ENCODE results near the gene POLRMT. TPM values are rescaled to one million over a fixed set of nuclear protein-coding genes. Genes with fewer than 3 reads are reported as not detected.

The POLRMT gene
- total RNA-seq, 1 donor from 2014 or later = 58.2 TPM

DNA sequence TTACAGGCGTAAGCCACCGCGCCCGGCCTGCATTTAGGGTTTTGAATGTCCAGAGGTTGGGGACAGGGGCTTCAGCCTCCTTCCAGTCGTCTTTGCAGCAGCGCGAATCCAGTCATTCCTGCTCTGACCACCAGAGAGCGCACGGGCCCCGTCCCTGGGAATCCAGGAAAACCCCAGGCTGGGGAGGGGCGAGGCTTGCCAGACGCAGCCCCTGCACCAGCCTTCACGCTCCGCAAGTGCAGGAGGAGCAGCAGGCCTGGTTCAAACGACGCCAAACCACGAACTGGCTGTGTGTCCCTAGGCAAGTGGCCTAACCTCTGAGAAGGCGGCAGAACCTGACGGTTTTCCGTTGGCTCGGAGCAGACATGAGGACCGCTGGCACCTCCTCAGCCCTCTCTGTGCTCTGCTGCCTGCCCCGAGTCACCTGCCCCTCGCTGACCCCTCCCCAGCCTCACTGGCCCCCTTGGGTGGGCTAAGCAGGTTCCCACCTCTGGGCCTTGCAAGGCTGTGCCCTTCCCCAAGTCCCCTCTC, 31.6 kb upstream of the POLRMT start:
- H3K36me3 Mint-ChIP-seq (ENCODE audit: low read depth) = peaks cover 3% of the 10 kb centered on the region
- peaks cover 3% of the 10 kb centered on the region for H3K27me3 Mint-ChIP-seq
- DNase-seq (peak; percentile 76), ATAC-seq (ENCODE audit: low read depth) (peak; percentile 9)
- ChIA-PET POLR2A (interaction anchor here (0.6 to 0.7 kb wide), 2 partner anchors 256 to 341 kb away, joined by 4 to 5 read pairs; no protein-coding TSS in a partner anchor), CTCF (no interaction called here)
- intact Hi-C loops (cut with micrococcal nuclease) = loop anchor here (1.0 to 10.0 kb wide), 4 partner anchors 50 to 580 kb away; partner anchors contain the start of genes ATP5F1D and MIDN
- H3K4me3 Mint-ChIP-seq = peak overlapping the region; percentile 50
- peaks cover 33% of the 10 kb centered on the region for H3K4me1 Mint-ChIP-seq
- H3K9me3 Mint-ChIP-seq = no peaks in the 10 kb centered on the region
- H3K27ac Mint-ChIP-seq = peak overlapping the region; percentile 63
- TF ChIP-seq, protein P1, sequence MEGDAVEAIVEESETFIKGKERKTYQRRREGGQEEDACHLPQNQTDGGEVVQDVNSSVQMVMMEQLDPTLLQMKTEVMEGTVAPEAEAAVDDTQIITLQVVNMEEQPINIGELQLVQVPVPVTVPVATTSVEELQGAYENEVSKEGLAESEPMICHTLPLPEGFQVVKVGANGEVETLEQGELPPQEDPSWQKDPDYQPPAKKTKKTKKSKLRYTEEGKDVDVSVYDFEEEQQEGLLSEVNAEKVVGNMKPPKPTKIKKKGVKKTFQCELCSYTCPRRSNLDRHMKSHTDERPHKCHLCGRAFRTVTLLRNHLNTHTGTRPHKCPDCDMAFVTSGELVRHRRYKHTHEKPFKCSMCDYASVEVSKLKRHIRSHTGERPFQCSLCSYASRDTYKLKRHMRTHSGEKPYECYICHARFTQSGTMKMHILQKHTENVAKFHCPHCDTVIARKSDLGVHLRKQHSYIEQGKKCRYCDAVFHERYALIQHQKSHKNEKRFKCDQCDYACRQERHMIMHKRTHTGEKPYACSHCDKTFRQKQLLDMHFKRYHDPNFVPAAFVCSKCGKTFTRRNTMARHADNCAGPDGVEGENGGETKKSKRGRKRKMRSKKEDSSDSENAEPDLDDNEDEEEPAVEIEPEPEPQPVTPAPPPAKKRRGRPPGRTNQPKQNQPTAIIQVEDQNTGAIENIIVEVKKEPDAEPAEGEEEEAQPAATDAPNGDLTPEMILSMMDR (IDR thresholded peaks at IDR 0.05) = peak; percentile 43

DNA sequence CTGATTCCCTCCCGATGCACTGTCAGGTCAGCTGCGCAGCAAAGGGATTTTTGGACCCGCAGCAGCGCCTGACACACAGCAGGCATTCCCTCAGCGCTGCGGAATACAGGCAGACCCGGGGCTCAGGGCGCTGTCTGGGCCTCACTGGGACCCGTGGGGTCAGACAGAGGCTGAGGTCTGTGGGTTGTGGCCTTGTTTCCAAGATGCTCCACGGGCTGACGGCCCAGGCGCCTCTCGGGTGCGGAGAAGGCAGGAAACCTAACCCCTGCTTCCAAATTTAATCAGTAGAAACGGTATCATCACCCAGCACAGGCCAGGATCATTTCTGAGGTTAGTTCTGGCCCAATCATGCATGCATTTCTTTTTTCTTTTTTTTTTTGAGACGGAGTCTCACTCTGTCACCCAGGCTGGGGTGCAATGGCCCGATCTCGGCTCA, 30.4 kb upstream of the POLRMT start:
- peaks cover 3% of the 10 kb centered on the region for H3K36me3 Mint-ChIP-seq (ENCODE audit: low read depth)
- no peaks in the 10 kb centered on the region for H3K9me3 Mint-ChIP-seq
- peak overlapping the region; percentile 82 for H3K4me3 Mint-ChIP-seq
- peaks cover 43% of the 10 kb centered on the region for H3K4me1 Mint-ChIP-seq
- POLR2A ChIA-PET = interaction anchor here (0.7 to 2.3 kb wide), 9 partner anchors 13 to 606 kb away, joined by 3 to 29 read pairs (median 5); partner anchors contain the start of genes BSG, CDC34 and WDR18
- ATAC-seq (ENCODE audit: low read depth) (no peak), DNase-seq (no peak)
- CTCF ChIA-PET = interaction anchor here (1.4 to 1.9 kb wide), 3 partner anchors 16 to 74 kb away, joined by 4 to 13 read pairs (median 11); no protein-coding TSS in a partner anchor
- H3K27me3 Mint-ChIP-seq = no peaks in the 10 kb centered on the region
- intact Hi-C loops (cut with micrococcal nuclease) = loop anchor here (1.0 to 10.0 kb wide), 6 partner anchors 17 to 581 kb away; partner anchors contain the start of genes ATP5F1D, BSG, MIDN and POLRMT
- H3K27ac Mint-ChIP-seq = peak overlapping the region; percentile 85
- TF ChIP-seq, protein P1 (IDR thresholded peaks at IDR 0.05) = no peak

DNA sequence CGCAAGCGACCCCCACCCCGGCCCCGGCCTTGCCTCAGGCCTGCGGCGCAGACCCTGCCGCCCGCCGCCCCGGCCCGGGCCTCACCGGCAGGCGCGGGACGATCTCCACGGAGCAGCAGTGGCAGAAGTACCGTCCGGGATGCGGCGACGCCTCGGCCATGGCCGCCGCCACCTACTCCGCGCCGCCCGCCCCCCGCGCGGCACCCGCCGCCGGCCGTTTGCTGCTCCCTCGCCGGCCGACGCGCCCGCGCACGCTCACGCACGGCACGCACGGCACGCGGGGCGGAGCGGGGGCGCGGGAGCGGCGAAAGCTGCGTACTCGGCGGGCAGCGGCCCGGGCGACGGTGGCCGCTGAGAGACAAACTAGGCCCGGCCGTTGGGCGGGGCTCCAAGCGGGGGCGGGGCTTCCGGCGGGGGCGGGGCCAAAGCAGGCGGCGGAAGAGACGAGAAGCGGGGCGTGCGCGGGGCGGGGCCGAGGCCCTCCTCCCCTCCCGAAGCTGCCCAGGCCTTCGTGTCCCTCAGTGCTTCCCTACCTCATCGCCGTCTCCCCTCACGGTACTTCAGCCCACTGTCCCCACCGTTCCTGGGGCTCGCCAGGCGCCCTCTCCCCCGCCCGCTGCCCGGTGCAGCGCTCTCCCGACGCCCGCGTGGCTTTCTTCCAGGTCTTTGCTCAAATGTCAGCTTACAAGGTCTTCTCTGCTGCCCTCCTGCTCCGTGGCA, 29.8 kb upstream of the POLRMT start, which contains the start of gene RNF126:
RNF126 (minus strand) TSS at position 253 of the 720 bp plus-strand sequence; CDS start at position 160, 93 bp downstream.
- peak within 1 kb of the TSS; percentile 96 for H3K27ac Mint-ChIP-seq
- DNase-seq (peak; percentile 90), ATAC-seq (ENCODE audit: low read depth) (peak; percentile 67)
- no peaks in the 10 kb centered on the region for H3K27me3 Mint-ChIP-seq
- CTCF ChIA-PET = interaction anchor here (1.4 to 1.9 kb wide), 3 partner anchors 17 to 74 kb away, joined by 4 to 13 read pairs (median 11); no protein-coding TSS in a partner anchor
- H3K9me3 Mint-ChIP-seq = no peaks in the 10 kb centered on the region
- intact Hi-C loops (cut with micrococcal nuclease) = loop anchor here (1.0 to 10.0 kb wide), 7 partner anchors 17 to 582 kb away; partner anchors contain the start of genes ATP5F1D, BSG, MIDN and POLRMT
- TF ChIP-seq, protein P1 (IDR thresholded peaks at IDR 0.05) = no peak
- peaks cover 46% of the 10 kb centered on the region for H3K4me1 Mint-ChIP-seq
- H3K36me3 Mint-ChIP-seq (ENCODE audit: low read depth) = peaks cover 3% of the 10 kb centered on the region
- peak within 1 kb of the TSS; percentile 95 for H3K4me3 Mint-ChIP-seq
- POLR2A ChIA-PET = interaction anchor here (0.6 to 2.3 kb wide), 10 partner anchors 13 to 607 kb away, joined by 3 to 29 read pairs (median 4); partner anchors contain the start of genes BSG, CDC34 and WDR18

DNA sequence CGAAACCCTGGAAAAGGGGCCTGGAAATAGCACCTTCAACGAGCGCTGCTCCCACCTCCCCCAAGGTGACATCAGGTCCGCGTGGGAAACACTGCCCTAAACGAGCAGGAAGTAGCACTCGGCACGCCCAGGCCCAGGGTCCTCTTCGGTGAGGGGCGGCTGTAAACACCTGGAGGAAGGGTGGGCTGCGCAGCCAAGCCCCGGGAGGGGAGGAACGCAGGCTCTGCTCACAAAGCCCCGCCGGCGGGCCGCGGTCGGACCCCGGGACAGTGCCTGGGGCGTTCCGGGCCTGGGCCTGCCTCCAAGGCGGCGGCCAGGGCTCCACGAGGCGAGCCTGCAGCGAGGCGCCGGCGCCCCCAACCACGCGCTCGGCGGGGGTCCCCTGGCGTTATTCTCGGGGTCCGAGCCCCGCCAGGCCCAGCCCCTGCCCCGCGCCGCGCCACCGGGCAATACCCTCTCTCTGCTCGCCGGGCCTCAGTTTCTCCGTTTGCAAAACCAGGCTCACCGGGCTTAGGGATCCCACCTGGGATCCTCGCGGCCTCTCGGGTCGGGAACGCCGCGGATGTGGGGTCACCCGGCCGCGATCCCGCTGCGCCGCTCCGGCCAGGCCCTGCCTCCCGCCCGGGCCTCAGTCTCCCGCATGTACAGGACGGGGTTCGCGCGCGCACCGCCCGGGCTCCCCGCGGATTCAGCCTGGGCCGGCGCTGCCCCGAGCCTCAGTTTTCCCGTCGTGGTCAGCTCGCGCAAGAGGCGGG, 29.0 kb upstream of the POLRMT start:
- DNase-seq = peak; percentile 62
- ATAC-seq (ENCODE audit: low read depth) = peak; percentile 18
- ChIA-PET CTCF (interaction anchor here (1.4 to 1.9 kb wide), 2 partner anchors 72 to 75 kb away, joined by 4 to 13 read pairs; no protein-coding TSS in a partner anchor), POLR2A (interaction anchor here (0.6 to 3.2 kb wide), 9 partner anchors 13 to 607 kb away, joined by 3 to 29 read pairs (median 5); partner anchors contain the start of genes BSG, CDC34 and WDR18)
- peaks cover 48% of the 10 kb centered on the region for H3K4me1 Mint-ChIP-seq
- intact Hi-C loops (cut with micrococcal nuclease) = loop anchor here (1.0 to 10.0 kb wide), 4 partner anchors 48 to 582 kb away; partner anchors contain the start of genes ATP5F1D, MIDN and PTBP1
- TF ChIP-seq, protein P1 (IDR thresholded peaks at IDR 0.05) = no peak
- no peaks in the 10 kb centered on the region for H3K27me3 Mint-ChIP-seq
- H3K9me3 Mint-ChIP-seq = no peaks in the 10 kb centered on the region
- H3K36me3 Mint-ChIP-seq (ENCODE audit: low read depth) = peaks cover 3% of the 10 kb centered on the region
- peak overlapping the region; percentile 95 for H3K4me3 Mint-ChIP-seq
- H3K27ac Mint-ChIP-seq = peak overlapping the region; percentile 96
